IPS DF 19.7 (cell line): ENCODE data around the gene ADCK1.
"Not testable (repeated sequence)": the region's sequence is repeated elsewhere in the genome, so short reads cannot be mapped to it uniquely, and the experiment has no call there.

Source experiments
- DNase-seq: peaks from one replicate; pipeline ENCODE4 v3.0.0-alpha.2; 2013; ENCODE audit warnings: low read depth, low spot score

ADCK1 gene

GRCh38 chr14:77903221-77903620, 103.3 kb downstream of the ADCK1 start:
- no peak for DNase-seq

- no peak for DNase-seq
Measured at GRCh38 chr14:77903937-77904617, 104.2 kb downstream of the ADCK1 start.

- DNase-seq = no peak
Measured at GRCh38 chr14:77906446-77906845, 106.5 kb downstream of the ADCK1 start.

- DNase-seq = no peak
Measured at GRCh38 chr14:77908847-77909246, 108.9 kb downstream of the ADCK1 start.

- no peak for DNase-seq
Measured at GRCh38 chr14:77909911-77910310, 110.0 kb downstream of the ADCK1 start.

- DNase-seq = no peak
Measured at GRCh38 chr14:77910506-77910905, 110.6 kb downstream of the ADCK1 start.

- DNase-seq = no peak
Measured at GRCh38 chr14:77911356-77911755, 111.4 kb downstream of the ADCK1 start.

- DNase-seq = peak; percentile 23
Measured at GRCh38 chr14:77912754-77913556, 113.0 kb downstream of the ADCK1 start.

GRCh38 chr14:77914073-77914721, 114.3 kb downstream of the ADCK1 start:
- no peak for DNase-seq

GRCh38 chr14:77915390-77915789, 115.5 kb downstream of the ADCK1 start:
- not testable (repeated sequence) for DNase-seq

GRCh38 chr14:77917491-77918201, 117.7 kb downstream of the ADCK1 start:
- no peak for DNase-seq

- DNase-seq = no peak
Measured at GRCh38 chr14:77918448-77918847, 118.5 kb downstream of the ADCK1 start.

GRCh38 chr14:77920312-77920711, 120.4 kb downstream of the ADCK1 start:
- DNase-seq = no peak

GRCh38 chr14:77921818-77922217, 121.9 kb downstream of the ADCK1 start:
- no peak for DNase-seq

- DNase-seq = no peak
Measured at GRCh38 chr14:77923131-77923936, 123.4 kb downstream of the ADCK1 start.

- no peak for DNase-seq
Measured at GRCh38 chr14:77924141-77924948, 124.4 kb downstream of the ADCK1 start.

GRCh38 chr14:77926942-77927341, 127.0 kb downstream of the ADCK1 start:
- DNase-seq = no peak

GRCh38 chr14:77931441-77931840, 131.5 kb downstream of the ADCK1 start:
- DNase-seq = no peak

- no peak for DNase-seq
Measured at GRCh38 chr14:77936138-77936639, 136.3 kb downstream of the ADCK1 start.

- no peak for DNase-seq
Measured at GRCh38 chr14:77947372-77947771, 147.5 kb downstream of the ADCK1 start.
